SU-DHL-6 (cell line): ENCODE results near the gene SLC4A8.

ENCODE experiments used
- H2AFZ ChIP-seq: fragments of 200-600 bp; sonication (generic); 2 replicates; pipeline ENCODE4 v1.6.1; 2014; ENCODE audit warnings: low read depth, mild to moderate bottlenecking, moderate library complexity, mixed read lengths, antibody characterized with exemption, low read length; ENCODE audit not compliant: severe bottlenecking
- H3F3A ChIP-seq: fragments of 200-600 bp; shearing (Covaris generic); 2 replicates; pipeline ENCODE4 v1.6.0; 2016; ENCODE audit warnings: antibody characterized with exemption, mild to moderate bottlenecking; ENCODE audit not compliant: insufficient read depth
- H3K27ac ChIP-seq: fragments of 200-600 bp; sonication (generic); 2 replicates; pipeline ENCODE4 v1.5.1; 2016; ENCODE audit warnings: low read depth, mild to moderate bottlenecking, low read length, moderate library complexity, mixed read lengths
- H3K27me3 ChIP-seq: fragments of 200-600 bp; sonication (generic), shearing (Covaris generic); 2 replicates; pipeline ENCODE4 v1.6.0; 2014; ENCODE audit warnings: mild to moderate bottlenecking, low read length
- H3K36me3 ChIP-seq: fragments of 200-600 bp; sonication (generic); 2 replicates; pipeline ENCODE4 v1.6.1; 2014; ENCODE audit warnings: mild to moderate bottlenecking, low read length, mixed read lengths
- H3K4me2 ChIP-seq: fragments of 300-600, 200-600 bp; shearing (Covaris generic), sonication (generic); 2 replicates; pipeline ENCODE4 v1.6.0; 2014; ENCODE audit warnings: low read length, low read depth, mild to moderate bottlenecking; ENCODE audit not compliant: poor library complexity, severe bottlenecking
- H3K4me3 ChIP-seq: fragments of 200-600 bp; sonication (generic); 2 replicates; pipeline ENCODE4 v1.5.1; 2014; ENCODE audit warnings: antibody characterized with exemption, low read length, mild to moderate bottlenecking, mixed read lengths; ENCODE audit not compliant: insufficient read depth, poor library complexity, severe bottlenecking
- H3K79me2 ChIP-seq: fragments of 200-600 bp; sonication (generic); 2 replicates; pipeline ENCODE4 v1.6.1; 2014; ENCODE audit warnings: mild to moderate bottlenecking, low read length, moderate library complexity; ENCODE audit not compliant: insufficient read depth
- H3K9ac ChIP-seq: fragments of 200-600 bp; sonication (generic); 2 replicates; pipeline ENCODE4 v1.7.0; 2014; ENCODE audit warnings: mild to moderate bottlenecking, low read length
- H3K9me2 ChIP-seq: fragments of 200-600 bp; sonication (generic); replicated peaks from 2 replicates; pipeline ENCODE4 v1.6.1; 2014; ENCODE audit warnings: low read length; ENCODE audit not compliant: insufficient read depth
- H3K9me3 ChIP-seq: fragments of 200-600 bp; sonication (generic); 2 replicates; pipeline ENCODE4 v1.6.1; 2014; ENCODE audit warnings: low read length, mixed read lengths; ENCODE audit not compliant: insufficient read depth
- H4K20me1 ChIP-seq: fragments of 200-600 bp; sonication (generic); 2 replicates; pipeline ENCODE4 v1.6.1; 2014; ENCODE audit warnings: low read depth, mild to moderate bottlenecking, antibody characterized with exemption, low read length, moderate library complexity, mixed read lengths
- CTCF ChIP-seq: fragments of 200-600 bp; sonication (generic); IDR thresholded peaks from one replicate; pipeline ENCODE4 v1.5.1; 2017; ENCODE audit warnings: antibody characterized with exemption, mild to moderate bottlenecking, low read length, moderate library complexity; ENCODE audit not compliant: insufficient read depth, poor library complexity, severe bottlenecking
- EZH2phosphoT487 ChIP-seq: fragments of 200-600 bp; sonication (generic), shearing (Covaris generic); conservative IDR thresholded peaks from 2 replicates; pipeline ENCODE4 v1.6.1; 2018; ENCODE audit warnings: mild to moderate bottlenecking, antibody characterized with exemption, low read length, moderate library complexity, mixed read lengths

The SLC4A8 gene

DNA sequence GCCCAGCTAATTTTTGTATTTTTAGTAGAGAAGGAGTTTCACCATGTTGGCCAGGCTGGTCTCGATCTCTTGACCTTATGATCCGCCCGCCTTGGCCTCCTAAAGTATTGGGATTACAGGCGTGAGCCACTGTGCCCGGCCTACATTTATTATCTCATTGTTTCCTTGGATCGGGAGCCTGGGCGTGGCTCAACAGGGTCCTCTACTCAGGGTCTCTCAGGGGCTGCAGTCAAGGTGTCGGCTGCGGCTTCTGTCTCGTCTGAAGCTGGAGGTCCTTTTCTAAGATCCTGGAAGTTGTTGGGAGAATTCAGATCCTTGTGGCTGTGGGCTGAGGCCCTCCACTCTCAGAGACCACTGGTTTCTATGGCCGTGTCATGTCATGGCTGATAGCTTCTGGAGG, 100.9 kb downstream of the SLC4A8 start:
- H2AFZ ChIP-seq, result no peak overlapping the region
- H3K27me3 ChIP-seq, result no peaks in the 10 kb centered on the region
- TF ChIP-seq CTCF, result no peak
- no peak for TF ChIP-seq EZH2phosphoT487
- no peaks in the 10 kb centered on the region for H3K79me2 ChIP-seq
- no peak overlapping the region for H3K27ac ChIP-seq
- H3F3A ChIP-seq, result no peaks in the 10 kb centered on the region
- H4K20me1 ChIP-seq, result no peaks in the 10 kb centered on the region
- no peak overlapping the region for H3K9ac ChIP-seq
- no peaks in the 10 kb centered on the region for H3K9me2 ChIP-seq
- H3K36me3 ChIP-seq, result no peaks in the 10 kb centered on the region
- H3K4me3 ChIP-seq, result no peak overlapping the region
- no peak overlapping the region for H3K4me2 ChIP-seq
- no peaks in the 10 kb centered on the region for H3K9me3 ChIP-seq

GRCh38 chr12:51527966-51528365, 103.3 kb downstream of the SLC4A8 start:
- no peak for TF ChIP-seq EZH2phosphoT487
- no peak for TF ChIP-seq CTCF
- Histone ChIP-seq H3K4me3 (no peak overlapping the region), H4K20me1 (no peaks in the 10 kb centered on the region), H3F3A (no peaks in the 10 kb centered on the region), H3K79me2 (no peaks in the 10 kb centered on the region), H3K4me2 (no peak overlapping the region), H3K27me3 (no peaks in the 10 kb centered on the region), H3K36me3 (no peaks in the 10 kb centered on the region), H3K9me2 (no peaks in the 10 kb centered on the region), H3K9ac (no peak overlapping the region), H2AFZ (no peak overlapping the region), H3K27ac (no peak overlapping the region), H3K9me3 (no peaks in the 10 kb centered on the region)

- TF ChIP-seq CTCF (no peak), EZH2phosphoT487 (no peak)
- Histone ChIP-seq H3K9me3 (no peaks in the 10 kb centered on the region), H4K20me1 (no peaks in the 10 kb centered on the region), H3K27me3 (no peaks in the 10 kb centered on the region), H3K9me2 (no peaks in the 10 kb centered on the region), H3K36me3 (no peaks in the 10 kb centered on the region), H3K4me3 (no peak overlapping the region), H3K79me2 (no peaks in the 10 kb centered on the region), H3K4me2 (no peak overlapping the region), H2AFZ (no peak overlapping the region), H3K9ac (no peak overlapping the region), H3K27ac (no peak overlapping the region), H3F3A (no peaks in the 10 kb centered on the region)
Observed at GRCh38 chr12:51528852-51529650, 104.4 kb downstream of the SLC4A8 start.
